LoVo (cell line): ENCODE results near the gene NME4.

ENCODE experiments used
- DNase-seq: peaks from one replicate; pipeline ENCODE4 v3.0.0-alpha.2; 2016; ENCODE audit warnings: low spot score

The NME4 gene

DNA sequence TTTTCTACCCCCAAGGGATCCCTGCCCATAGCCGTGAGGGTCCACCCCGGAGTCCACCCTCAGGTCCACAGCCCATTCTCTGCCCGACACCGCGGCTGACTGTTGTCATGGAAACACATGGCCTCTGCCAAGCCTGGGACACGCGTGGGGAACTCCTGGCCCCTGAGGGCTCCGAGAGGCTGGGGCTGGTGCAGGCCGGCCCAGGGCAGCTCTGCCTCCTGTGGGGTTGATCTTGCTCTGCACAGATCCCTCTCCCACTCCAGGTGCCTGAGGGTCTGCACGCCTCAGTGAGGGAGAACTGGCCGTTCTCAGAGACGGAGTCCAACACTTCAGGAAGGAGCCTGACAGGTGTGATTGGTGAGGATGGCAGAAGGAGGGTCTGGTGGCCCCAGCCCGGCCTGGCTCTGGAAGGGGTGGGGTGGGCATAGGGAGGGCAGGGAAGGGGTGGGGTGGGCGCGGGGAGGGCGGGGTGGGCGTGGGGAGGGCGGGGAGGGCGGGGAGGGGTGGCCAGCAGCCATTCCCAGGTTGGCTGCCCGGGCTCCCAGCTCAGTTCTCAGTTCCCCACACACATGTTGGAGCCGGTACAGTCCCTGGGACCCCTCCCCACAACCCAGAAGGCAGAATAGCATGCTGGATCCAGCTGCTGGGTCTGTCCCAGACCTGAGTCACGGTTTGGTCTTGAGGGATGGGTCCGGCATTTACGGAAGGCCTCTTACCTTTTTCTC is 33.1 kb upstream of the NME4 start:
- no peak for DNase-seq

- DNase-seq: no peak
Observed at GRCh38 chr16:364595-365491, 32.2 kb upstream of the NME4 start.

- no peak for DNase-seq
Observed at GRCh38 chr16:366476-366875, 30.5 kb upstream of the NME4 start.

DNA sequence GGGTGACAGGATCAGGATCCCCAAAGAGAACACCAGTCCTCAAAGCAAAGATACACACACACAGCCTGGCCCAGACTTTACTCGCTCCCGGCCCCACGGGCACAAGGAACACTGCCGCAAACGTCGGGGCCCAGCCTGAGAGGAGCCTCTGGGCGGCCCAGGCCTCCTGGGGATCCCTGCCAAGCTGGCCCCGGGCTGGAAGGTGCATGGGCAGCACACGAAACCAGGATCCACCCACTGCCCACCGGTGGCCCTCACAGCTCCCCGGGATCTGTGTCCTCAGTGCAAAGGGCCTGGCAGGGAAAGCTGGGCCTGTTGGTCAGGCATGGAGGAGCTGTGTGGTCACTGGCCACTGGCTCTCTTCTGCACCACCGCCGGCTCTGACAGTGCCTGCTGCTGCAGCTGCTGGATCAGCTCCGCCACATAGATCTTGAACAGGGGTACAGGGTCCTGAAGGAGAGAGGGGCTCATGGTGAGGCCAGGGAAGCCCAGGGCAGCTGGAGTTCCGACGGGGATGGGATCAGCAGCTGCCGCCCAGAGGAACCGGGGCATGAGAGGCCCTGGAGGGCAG is 29.6 kb upstream of the NME4 start:
- no peak for DNase-seq

- DNase-seq: no peak
Observed at GRCh38 chr16:368388-369158, 28.4 kb upstream of the NME4 start.

DNA sequence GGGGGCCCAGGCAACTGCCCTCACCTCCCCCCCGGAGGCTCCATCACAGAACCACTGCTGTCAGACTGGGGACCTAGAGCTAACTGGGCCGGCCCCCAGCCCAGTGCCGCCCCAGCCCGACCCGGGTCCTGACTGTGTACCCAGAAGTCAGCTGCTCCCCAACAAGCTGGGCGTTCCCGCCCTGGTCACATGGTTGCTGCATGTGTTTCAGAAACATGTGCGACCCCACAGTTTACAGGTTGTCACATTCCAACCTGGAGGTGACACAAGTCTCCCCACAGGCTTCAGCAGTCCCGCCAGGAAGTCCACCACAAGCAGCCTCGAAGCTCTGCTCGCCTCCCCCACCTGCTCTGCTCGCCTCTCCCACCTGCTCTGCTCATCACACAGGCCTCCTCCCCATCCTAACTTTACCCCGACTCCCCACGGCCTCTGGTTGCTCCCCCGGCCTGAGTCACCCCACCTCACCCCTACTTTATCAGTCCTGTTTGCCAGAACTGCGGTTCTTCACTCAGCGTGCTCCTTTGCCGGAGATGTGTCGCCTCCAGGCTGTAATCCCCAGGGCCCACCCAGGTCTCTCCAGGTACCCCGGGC is 27.6 kb upstream of the NME4 start:
- DNase-seq: no peak

- DNase-seq: no peak
Observed at GRCh38 chr16:369866-370436, 27.0 kb upstream of the NME4 start.

DNA sequence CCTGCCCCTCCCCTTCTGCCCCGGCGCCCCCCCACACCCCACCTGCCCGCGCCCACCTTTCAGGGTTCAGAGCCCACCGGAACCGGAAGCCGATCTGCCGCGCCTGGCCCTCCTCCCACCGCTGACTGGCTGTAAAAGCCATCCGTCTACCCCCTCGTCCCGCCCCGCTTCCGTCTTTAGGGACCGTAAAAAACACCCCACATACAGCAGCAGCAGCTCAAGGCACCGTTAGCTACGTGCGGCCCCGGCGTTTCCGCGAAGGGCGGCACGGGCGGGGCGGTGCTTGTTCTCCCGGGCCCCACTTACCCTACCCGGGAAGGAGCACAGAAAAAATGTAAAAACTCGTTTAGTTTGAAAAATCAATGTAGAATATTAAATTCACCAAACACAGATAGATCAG is 26.6 kb upstream of the NME4 start, which contains the start of gene MRPL28:
MRPL28 (minus strand) TSS at position 96 of the 400 bp plus-strand sequence. CDS start 320 bp downstream, outside the sequence.
- DNase-seq: peak; percentile 92

- DNase-seq: no peak
Observed at GRCh38 chr16:370979-371514, 26.0 kb upstream of the NME4 start.

- DNase-seq: no peak
Observed at GRCh38 chr16:371515-372301, 25.3 kb upstream of the NME4 start.

DNA sequence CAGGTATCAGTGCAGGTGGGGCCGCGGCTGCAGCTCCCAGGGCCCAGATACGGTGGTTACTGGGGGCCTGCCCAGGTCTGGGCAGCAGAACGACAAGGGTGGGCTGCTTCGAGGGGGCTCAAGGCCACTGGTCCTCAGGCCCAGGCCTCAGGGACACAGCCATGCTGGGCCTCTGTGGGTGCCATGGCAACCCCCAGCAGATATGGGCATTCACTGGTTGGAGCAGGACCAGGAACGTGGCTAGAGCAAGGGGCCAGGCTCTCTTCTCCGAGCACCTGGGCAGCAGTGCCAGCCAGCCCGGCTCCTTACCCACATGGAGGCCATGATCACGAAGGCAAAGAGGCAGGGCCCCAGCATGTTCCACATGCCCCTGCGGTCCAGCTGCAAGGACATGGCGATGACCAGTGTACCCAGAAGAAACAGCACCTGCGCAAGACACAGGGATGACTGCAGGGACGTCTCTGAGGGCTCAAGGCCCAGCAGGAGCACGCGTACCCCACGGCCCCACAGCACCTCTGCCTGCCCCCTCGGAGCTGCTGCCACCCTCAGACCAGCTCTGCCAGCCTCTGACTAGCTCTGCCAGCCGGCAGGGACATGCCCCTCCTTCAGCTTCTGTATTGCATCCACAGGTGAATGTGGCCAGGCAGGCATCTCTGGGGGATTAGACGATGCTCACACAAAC is 24.6 kb upstream of the NME4 start:
- no peak for DNase-seq

- no peak for DNase-seq
Observed at GRCh38 chr16:373020-373598, 23.9 kb upstream of the NME4 start.

DNA sequence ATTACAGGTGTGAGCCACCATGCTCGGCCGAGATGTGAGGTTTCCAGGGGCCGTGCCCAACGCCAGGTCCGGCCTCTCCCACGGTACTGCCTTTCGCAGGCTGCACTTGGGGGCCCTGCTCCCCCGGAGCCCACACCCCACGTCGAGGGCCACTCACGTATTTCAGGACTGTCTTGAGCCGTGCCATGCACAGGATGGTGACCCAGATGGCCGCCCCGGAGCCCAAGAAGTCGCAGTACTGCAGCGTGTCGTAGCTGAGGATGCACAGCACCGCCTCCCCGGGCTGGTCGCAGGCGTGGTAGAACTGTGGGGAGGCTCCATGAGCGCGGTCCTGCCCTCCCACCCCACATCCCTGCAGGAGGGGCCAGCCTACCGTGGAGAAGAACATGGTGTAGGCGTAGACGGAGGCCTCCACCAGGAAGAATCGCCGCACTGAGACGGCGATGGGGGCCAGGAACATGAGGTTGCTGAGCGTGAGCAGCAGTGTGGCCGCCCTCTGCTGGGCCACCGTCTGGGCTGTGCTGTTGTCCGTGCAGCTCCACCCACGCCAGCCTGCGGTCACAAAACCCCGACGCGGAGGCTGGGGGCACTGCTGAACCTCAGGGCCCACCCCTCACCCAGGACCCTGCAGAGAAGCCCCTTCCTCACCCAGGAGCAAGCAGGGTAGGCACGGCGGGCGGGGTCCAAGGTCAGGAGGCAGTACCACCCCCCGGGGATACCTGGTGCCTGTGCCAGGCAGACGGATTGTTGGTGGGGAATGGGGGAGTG is 23.0 kb upstream of the NME4 start:
- DNase-seq: no peak

DNA sequence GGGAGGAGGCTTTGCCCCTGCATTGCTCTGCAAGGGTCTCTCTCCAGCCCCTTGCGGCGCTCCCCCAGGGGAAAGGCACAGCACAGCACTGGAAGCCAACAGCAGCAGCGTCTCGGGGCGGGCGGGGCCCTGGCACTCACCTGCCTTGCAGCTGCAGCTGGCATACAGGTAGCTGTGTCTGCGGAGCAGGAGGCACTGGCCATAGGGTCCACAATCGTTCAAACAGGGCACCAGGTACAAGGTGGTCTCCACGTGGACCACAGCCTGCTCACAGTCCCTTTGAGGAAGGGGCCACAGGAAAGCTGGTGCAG is 22.4 kb upstream of the NME4 start:
- DNase-seq: no peak

GRCh38 chr16:375212-375611 is 21.8 kb upstream of the NME4 start:
- no peak for DNase-seq

GRCh38 chr16:375927-376816 is 20.8 kb upstream of the NME4 start:
- no peak for DNase-seq

DNA sequence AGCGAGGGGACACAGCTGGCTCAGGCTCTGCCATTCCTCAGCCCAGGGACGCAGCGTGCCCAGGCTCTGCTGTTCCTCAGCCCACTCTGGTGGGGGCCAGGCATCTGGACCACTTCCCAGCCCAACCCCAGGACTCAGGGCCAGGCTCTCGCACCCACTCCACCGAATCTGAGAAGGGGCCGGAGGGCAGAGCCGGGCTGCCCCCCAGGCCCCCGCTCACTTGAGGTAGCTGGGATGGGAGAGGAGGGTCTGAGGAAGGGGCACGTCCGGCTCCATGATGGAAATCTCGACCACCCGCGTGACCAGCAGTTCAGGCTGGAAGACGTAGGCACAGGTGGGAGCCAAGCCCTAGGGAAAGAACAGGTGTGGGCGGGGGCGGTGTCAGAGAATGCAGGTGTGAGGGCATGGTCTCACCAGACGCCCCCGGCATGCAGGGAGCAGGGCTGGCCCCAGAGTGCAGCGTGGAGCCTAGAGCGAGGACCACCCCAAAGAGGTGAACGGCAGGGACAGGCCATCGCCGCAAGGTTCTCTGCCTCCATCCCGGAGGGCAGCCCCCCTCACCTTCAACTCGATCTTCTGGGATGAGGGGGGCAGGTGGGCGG is 20.1 kb upstream of the NME4 start:
- DNase-seq: no peak
